Left lung (tissue), 10 donors: ENCODE data around the gene RSBN1L. TPM values are rescaled to one million over a fixed set of nuclear protein-coding genes. Genes with fewer than 3 reads are reported as not detected.
"Not testable (repeated sequence)": the region's sequence is repeated elsewhere in the genome, so short reads cannot be mapped to it uniquely, and the experiment has no call there.

ENCODE experiments used
- ATAC-seq: fragments of 200-7000 bp; cut with Tn5 transposase; one replicate; pipeline ENCODE4 v1.9.1; 2020; ENCODE audit warnings: moderate library complexity
- DNase-seq, 4 donors: peaks; one replicate each; pipeline ENCODE4 v3.0.0-alpha.2; 2013 to 2020
- H3K27ac ChIP-seq, 2 donors: fragments of 200-600 bp; sonication (generic) in 1 of 2; one replicate each; pipeline versions ENCODE4 v1.5.0 to v1.8.0; 2020 to 2021
- H3K27me3 ChIP-seq, 2 donors: fragments of 200-600 bp; sonication (generic) in 1 of 2; one replicate each; pipeline versions ENCODE4 v1.5.0 to v1.8.0; 2020 to 2021
- H3K36me3 ChIP-seq, 2 donors: fragments of 200-600 bp; sonication (generic) in 1 of 2; one replicate each; pipeline versions ENCODE4 v1.5.0 to v1.8.0; 2020 to 2021
- H3K4me1 ChIP-seq, 2 donors: fragments of 200-600 bp; one replicate each; pipeline ENCODE4 v1.8.0; 2021
- H3K4me3 ChIP-seq, 2 donors: fragments of 200-600 bp; sonication (generic) in 1 of 2; one replicate each; pipeline versions ENCODE4 v1.5.0 to v1.8.0; 2020 to 2021; ENCODE audit warnings: mild to moderate bottlenecking in 1 of 2
- H3K9me3 ChIP-seq, 2 donors: fragments of 200-600 bp; sonication (generic) in 1 of 2; one replicate each; pipeline versions ENCODE4 v1.5.0 to v1.8.0; 2020 to 2021
- CTCF ChIP-seq, 2 donors: fragments of 200-600 bp; sonication (generic) in 1 of 2; IDR thresholded peaks; one replicate each; pipeline versions ENCODE4 v1.5.0 to v1.8.0; 2021; ENCODE audit warnings: antibody characterized with exemption in 2 of 2
- intact Hi-C, 2 donors: fragments of 100-400 bp; cut with DNase I; formaldehyde crosslinking; loops; one replicate each; pipeline versions ENCODE4 v1.11.2 to v1.14.2; 2022
- polyA plus RNA-seq, 6 donors: library from polyadenylated mRNA; unstranded; fragments of 120-200 nt; gene quantifications; one replicate each; pipeline ENCODE4 v1.2.1, GENCODE V29; 2013; ENCODE audit not compliant: insufficient read length in 6 of 6
- total RNA-seq, 2 donors: library from RNA; stranded (reverse); fragmentation: NEBNext Ultra II Directional; extraction: Animal tissue kit (Norgen Biotek cat#: 25700); gene quantifications; one replicate each; pipeline ENCODE4 v1.2.1, GENCODE V29; 2021
- donor health status: DM: no; HTN: yes; CAD: no.
- donor health status: DM: no; HTN: no; CAD: no.

RSBN1L gene
- total and polyA plus RNA-seq, 8 donors: 16.7 to 47.2 (median 37.6) TPM

GRCh38 chr7:77782383-77782782 is 86.1 kb downstream of the RSBN1L start:
- Histone ChIP-seq H3K36me3 (peaks cover 0 to 34% of the 10 kb centered on the region in 2 donors), H3K27ac (no peak overlapping the region), H3K4me3 (no peak overlapping the region), H3K9me3 (no peaks in the 10 kb centered on the region), H3K4me1 (peaks cover 0 to 8% of the 10 kb centered on the region in 2 donors), H3K27me3 (no peaks in the 10 kb centered on the region)
- DNase-seq (no peak), ATAC-seq (no peak)
- TF ChIP-seq CTCF (IDR thresholded peaks at IDR 0.05): no peak
- intact Hi-C loops: no loop called here

- DNase-seq (no peak), ATAC-seq (no peak)
- Histone ChIP-seq H3K27me3 (no peaks in the 10 kb centered on the region), H3K4me3 (no peak overlapping the region), H3K27ac (no peak overlapping the region), H3K9me3 (no peaks in the 10 kb centered on the region), H3K36me3 (peaks cover 0 to 34% of the 10 kb centered on the region in 2 donors), H3K4me1 (peaks cover 0 to 8% of the 10 kb centered on the region in 2 donors)
- intact Hi-C loops: no loop called here
- TF ChIP-seq CTCF (IDR thresholded peaks at IDR 0.05): no peak
These were observed 86.9 kb downstream of the RSBN1L start for GRCh38 chr7:77783111-77783510.

- Histone ChIP-seq H3K9me3 (no peaks in the 10 kb centered on the region), H3K4me1 (peaks cover 0 to 8% of the 10 kb centered on the region in 2 donors), H3K36me3 (peaks cover 0 to 30% of the 10 kb centered on the region in 2 donors), H3K4me3 (no peak overlapping the region), H3K27ac (no peak overlapping the region), H3K27me3 (no peaks in the 10 kb centered on the region)
- DNase-seq (no peak), ATAC-seq (no peak)
- TF ChIP-seq CTCF (IDR thresholded peaks at IDR 0.05): no peak
- intact Hi-C loops: no loop called here
These were observed 87.3 kb downstream of the RSBN1L start for GRCh38 chr7:77783545-77783944.

- H3K4me1 ChIP-seq, ATAC-seq, H3K9me3 ChIP-seq, H3K27me3 ChIP-seq, H3K4me3 ChIP-seq, DNase-seq, intact Hi-C loops: not testable (repeated sequence)
- Histone ChIP-seq H3K36me3 (peaks cover 0 to 21% of the 10 kb centered on the region in 2 donors), H3K27ac (peak overlapping the region in 1 of 2 donors; percentile 31)
These were observed 88.2 kb downstream of the RSBN1L start for GRCh38 chr7:77784426-77784825.

GRCh38 chr7:77786018-77786417 is 89.8 kb downstream of the RSBN1L start:
- DNase-seq (no peak), ATAC-seq (no peak)
- TF ChIP-seq CTCF (IDR thresholded peaks at IDR 0.05): no peak
- Histone ChIP-seq H3K9me3 (no peaks in the 10 kb centered on the region), H3K4me1 (peaks cover 0 to 12% of the 10 kb centered on the region in 2 donors), H3K27ac (no peak overlapping the region), H3K36me3 (peaks cover 0 to 11% of the 10 kb centered on the region in 2 donors), H3K4me3 (no peak overlapping the region), H3K27me3 (no peaks in the 10 kb centered on the region)
- intact Hi-C loops: no loop called here

- Histone ChIP-seq H3K27me3 (no peaks in the 10 kb centered on the region), H3K9me3 (no peaks in the 10 kb centered on the region), H3K4me1 (peaks cover 0 to 19% of the 10 kb centered on the region in 2 donors), H3K4me3 (no peak overlapping the region), H3K36me3 (peaks cover 0 to 11% of the 10 kb centered on the region in 2 donors), H3K27ac (no peak overlapping the region)
- no peak for TF ChIP-seq CTCF (IDR thresholded peaks at IDR 0.05)
- intact Hi-C loops: no loop called here
- ATAC-seq (no peak), DNase-seq (no peak)
These were observed 90.5 kb downstream of the RSBN1L start for GRCh38 chr7:77786741-77787140.
